Smooth muscle cell (in vitro differentiated cells): ENCODE data around the gene CD151. TPM values are rescaled to one million over a fixed set of nuclear protein-coding genes. Genes with fewer than 3 reads are reported as not detected.

Experiments used
- DNase-seq: peaks from one replicate; lab custom pipeline; 2025; ENCODE audit not compliant: unreplicated experiment; lab: John Stamatoyannopoulos, UW
- H2AFZ ChIP-seq: fragments of 200-600 bp; sonication (generic); 2 replicates; pipeline ENCODE4 v1.6.0; 2016; ENCODE audit warnings: antibody characterized with exemption, low read depth, mild to moderate bottlenecking
- H3F3A ChIP-seq: fragments of 200-600 bp; sonication (generic); 2 replicates; pipeline ENCODE4 v1.6.0; 2017; ENCODE audit warnings: antibody characterized with exemption, low read depth
- H3K27ac ChIP-seq: fragments of 200-600 bp; sonication (generic); 2 replicates; pipeline ENCODE4 v1.5.1; 2016; ENCODE audit warnings: low read depth, mild to moderate bottlenecking
- H3K27me3 ChIP-seq: fragments of 200-600 bp; sonication (generic); 2 replicates; pipeline ENCODE4 v1.6.1; 2016; ENCODE audit warnings: low read depth, mild to moderate bottlenecking
- H3K36me3 ChIP-seq: fragments of 200-600 bp; sonication (generic); 2 replicates; pipeline ENCODE4 v1.5.1; 2016; ENCODE audit warnings: low read depth
- H3K4me1 ChIP-seq: fragments of 200-600 bp; sonication (generic); 2 replicates; pipeline ENCODE4 v1.5.1; 2016; ENCODE audit warnings: low read depth
- H3K4me2 ChIP-seq: fragments of 200-600 bp; sonication (generic); 2 replicates; pipeline ENCODE4 v1.6.0; 2016; ENCODE audit warnings: mild to moderate bottlenecking
- H3K4me3 ChIP-seq: fragments of 200-600 bp; sonication (generic); 2 replicates; pipeline ENCODE4 v1.5.1; 2016; ENCODE audit warnings: mild to moderate bottlenecking
- H3K79me2 ChIP-seq: fragments of 200-600 bp; sonication (generic); 2 replicates; pipeline ENCODE4 v1.6.0; 2016; ENCODE audit warnings: low read depth, mild to moderate bottlenecking
- H3K9ac ChIP-seq: fragments of 200-600 bp; sonication (generic); 2 replicates; pipeline ENCODE4 v1.6.0; 2016; ENCODE audit warnings: low read depth
- H3K9me3 ChIP-seq: fragments of 200-600 bp; sonication (generic); replicated peaks from 2 replicates; pipeline ENCODE4 v1.5.1; 2016; ENCODE audit warnings: low read depth
- H4K20me1 ChIP-seq: fragments of 200-600 bp; sonication (generic); 2 replicates; pipeline ENCODE4 v1.6.0; 2016; ENCODE audit warnings: low read depth
- WGBS: methylation state at CpG from one replicate; pipeline ENCODE4 v1.1.7; 2016; ENCODE audit warnings: low lambda C conversion rate; 5-methylcytosine and 5-hydroxymethylcytosine counted together
- polyA plus RNA-seq: library from polyadenylated mRNA; unstranded; fragments of >200 nt; fragmentation: Nextera tagmentation; extraction: Ambion mirVana; gene quantifications from 2 replicates; pipeline ENCODE4 v1.2.1, GENCODE V29; 2016
- total RNA-seq: library from RNA; depleted of rRNA; stranded (reverse); fragments of >200 nt; gene quantifications from 2 replicates; pipeline ENCODE4 v1.2.3, GENCODE V29; 2014
- TF ChIP-seq, protein P1 (sequence below): fragments of 200-600 bp; sonication (generic); IDR thresholded peaks from 2 replicates; pipeline ENCODE4 v1.5.1; 2017; ENCODE audit warnings: borderline replicate concordance, mild to moderate bottlenecking, antibody characterized with exemption; ENCODE audit not compliant: insufficient read depth, poor library complexity, severe bottlenecking

Gene CD151
- total and polyA plus RNA-seq, 2 experiments from 2014 or later: 256 to 391 TPM

DNA sequence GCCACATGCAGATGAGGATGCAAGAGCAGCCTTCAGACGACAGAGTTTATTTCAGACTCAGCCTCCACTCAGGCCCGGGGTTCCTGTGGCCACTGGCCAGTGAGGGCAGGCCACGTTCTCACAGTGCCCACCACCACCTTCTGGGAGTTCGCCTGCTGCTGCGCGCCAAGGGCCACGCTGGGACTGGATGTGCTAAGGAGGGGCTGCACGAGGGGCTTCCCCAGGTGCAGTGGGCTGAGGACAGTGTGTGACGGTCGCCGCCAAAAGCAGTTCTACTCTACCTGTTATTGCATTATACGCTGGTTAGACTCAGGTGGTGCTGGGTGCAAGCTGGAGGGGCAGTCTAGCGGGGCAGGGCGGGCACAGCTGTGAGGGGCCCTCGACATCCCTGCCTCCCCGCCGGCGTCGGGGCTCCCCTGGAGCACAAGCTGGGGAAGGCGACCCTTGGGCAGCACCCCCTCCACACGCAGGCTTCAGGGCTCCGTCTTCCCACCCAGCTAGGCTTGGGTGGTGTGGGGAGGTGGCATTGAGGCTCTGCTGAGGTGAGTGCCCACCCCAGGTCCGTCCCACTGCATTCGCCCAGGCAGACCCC, 45.6 kb upstream of the CD151 start:
- Histone ChIP-seq H3K27ac (no peak overlapping the region), H3F3A (peaks cover 5% of the 10 kb centered on the region), H3K4me3 (no peak overlapping the region), H3K9ac (no peak overlapping the region), H3K4me1 (peaks cover 2% of the 10 kb centered on the region), H3K36me3 (no peaks in the 10 kb centered on the region), H3K9me3 (no peaks in the 10 kb centered on the region), H2AFZ (no peak overlapping the region), H3K27me3 (no peaks in the 10 kb centered on the region), H4K20me1 (peaks cover 19% of the 10 kb centered on the region), H3K4me2 (no peak overlapping the region), H3K79me2 (no peaks in the 10 kb centered on the region)
- TF ChIP-seq, protein P1, sequence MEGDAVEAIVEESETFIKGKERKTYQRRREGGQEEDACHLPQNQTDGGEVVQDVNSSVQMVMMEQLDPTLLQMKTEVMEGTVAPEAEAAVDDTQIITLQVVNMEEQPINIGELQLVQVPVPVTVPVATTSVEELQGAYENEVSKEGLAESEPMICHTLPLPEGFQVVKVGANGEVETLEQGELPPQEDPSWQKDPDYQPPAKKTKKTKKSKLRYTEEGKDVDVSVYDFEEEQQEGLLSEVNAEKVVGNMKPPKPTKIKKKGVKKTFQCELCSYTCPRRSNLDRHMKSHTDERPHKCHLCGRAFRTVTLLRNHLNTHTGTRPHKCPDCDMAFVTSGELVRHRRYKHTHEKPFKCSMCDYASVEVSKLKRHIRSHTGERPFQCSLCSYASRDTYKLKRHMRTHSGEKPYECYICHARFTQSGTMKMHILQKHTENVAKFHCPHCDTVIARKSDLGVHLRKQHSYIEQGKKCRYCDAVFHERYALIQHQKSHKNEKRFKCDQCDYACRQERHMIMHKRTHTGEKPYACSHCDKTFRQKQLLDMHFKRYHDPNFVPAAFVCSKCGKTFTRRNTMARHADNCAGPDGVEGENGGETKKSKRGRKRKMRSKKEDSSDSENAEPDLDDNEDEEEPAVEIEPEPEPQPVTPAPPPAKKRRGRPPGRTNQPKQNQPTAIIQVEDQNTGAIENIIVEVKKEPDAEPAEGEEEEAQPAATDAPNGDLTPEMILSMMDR: no peak
- 93% methylated on average over 13 of the region's 24 CpGs for WGBS
- DNase-seq: no peak

DNA sequence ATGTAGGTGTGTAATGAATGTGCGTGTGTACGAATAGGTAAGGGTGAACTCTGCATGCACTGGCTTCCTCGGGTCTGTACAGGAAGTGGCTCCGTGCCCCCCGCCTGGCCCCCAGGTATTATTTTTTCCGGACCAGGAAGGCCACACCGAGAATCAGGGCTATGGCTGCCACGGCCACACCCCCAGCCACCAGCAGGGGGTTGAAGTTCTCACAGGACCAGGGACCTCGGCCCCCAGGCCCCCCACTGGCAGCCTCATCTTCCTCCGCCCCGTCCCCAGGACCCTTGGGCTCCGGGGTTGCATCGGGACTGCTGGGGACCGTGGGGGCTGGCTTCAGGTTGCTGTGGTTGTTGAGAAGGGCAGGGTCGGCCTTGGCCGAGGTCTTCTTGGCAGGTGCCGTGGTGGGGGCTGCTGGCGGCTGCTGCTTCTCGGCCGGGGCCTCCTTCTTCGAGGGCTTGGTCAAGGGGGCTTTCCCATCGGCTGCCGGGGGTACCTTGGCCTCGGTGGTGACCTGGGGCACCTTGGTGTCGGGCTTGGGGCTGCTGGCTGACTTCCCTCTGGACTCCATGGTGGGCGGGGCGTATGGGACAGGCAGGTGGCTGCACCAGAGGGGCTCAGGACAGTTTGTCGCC, 44.6 kb upstream of the CD151 start:
- TF ChIP-seq, protein P1: no peak
- whole genome bisulfite sequencing: 89% methylated on average over 26 of the region's 28 CpGs
- DNase-seq: no peak

DNA sequence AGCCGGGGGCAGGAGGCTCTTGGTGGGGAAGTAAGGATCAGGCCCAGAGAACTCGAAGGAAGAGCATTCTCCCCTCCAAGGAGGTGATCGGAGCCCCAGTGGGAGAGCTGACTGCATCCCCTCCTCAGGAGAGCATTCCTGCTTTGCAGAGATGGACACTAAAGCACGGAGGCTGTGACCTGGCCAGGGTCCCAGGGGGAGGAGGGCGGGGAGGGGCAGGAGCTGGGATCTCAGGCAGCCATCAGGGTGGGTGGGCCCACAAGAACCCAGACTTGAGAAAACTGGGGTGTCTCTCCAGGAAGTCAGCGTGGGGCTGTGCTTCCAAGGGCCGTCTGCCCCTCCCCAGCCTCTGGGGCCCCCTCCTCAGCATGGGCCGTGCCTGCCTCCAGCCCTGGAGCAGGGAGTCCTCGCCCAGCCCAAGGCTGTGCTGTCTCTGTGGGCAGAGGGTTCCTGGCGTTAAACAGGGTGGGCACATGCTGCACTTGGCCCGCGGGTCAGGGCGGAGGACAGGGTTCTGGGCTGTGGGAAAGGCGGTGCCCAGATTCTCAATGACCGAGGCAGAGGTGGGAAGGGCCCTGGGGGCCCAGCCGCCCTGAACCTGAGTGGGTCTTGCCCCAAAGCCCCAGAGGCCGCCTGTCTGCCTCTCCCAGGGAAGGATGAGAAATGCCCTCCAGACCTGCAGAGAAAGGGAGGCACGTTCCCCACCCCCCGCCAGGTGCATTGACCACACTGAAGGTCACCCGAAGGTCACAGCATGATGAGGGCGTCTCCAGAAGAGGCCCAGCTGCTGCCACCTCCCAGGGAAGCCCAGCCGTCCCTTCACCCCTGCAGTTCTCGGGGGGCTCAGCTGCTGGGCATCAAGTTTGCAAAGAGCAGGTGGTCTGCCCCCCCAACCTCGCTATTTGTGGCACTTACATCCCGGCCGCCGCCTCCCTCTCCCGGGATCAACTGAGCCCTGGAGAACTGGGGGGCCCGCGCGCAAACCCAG, 43.5 kb upstream of the CD151 start:
- no peak overlapping the region for H3K27ac ChIP-seq
- DNase-seq: no peak
- no peaks in the 10 kb centered on the region for H3K36me3 ChIP-seq
- H3K4me3 ChIP-seq: no peak overlapping the region
- no peak overlapping the region for H3K9ac ChIP-seq
- H3K4me2 ChIP-seq: no peak overlapping the region
- no peaks in the 10 kb centered on the region for H3K9me3 ChIP-seq
- no peaks in the 10 kb centered on the region for H3K4me1 ChIP-seq
- no peaks in the 10 kb centered on the region for H3K79me2 ChIP-seq
- H2AFZ ChIP-seq: no peak overlapping the region
- H3K27me3 ChIP-seq: no peaks in the 10 kb centered on the region
- TF ChIP-seq, protein P1: no peak
- 68% methylated on average over 27 of the region's 31 CpGs for WGBS
- peaks cover 5% of the 10 kb centered on the region for H3F3A ChIP-seq
- H4K20me1 ChIP-seq: peaks cover 7% of the 10 kb centered on the region

More for the DNA sequence above, 44.6 kb upstream of the CD151 start:
- H3K36me3 ChIP-seq: no peaks in the 10 kb centered on the region
- H3F3A ChIP-seq: peaks cover 5% of the 10 kb centered on the region
- no peaks in the 10 kb centered on the region for H3K79me2 ChIP-seq
- peaks cover 10% of the 10 kb centered on the region for H4K20me1 ChIP-seq
- no peak overlapping the region for H3K27ac ChIP-seq
- no peak overlapping the region for H3K4me3 ChIP-seq
- no peaks in the 10 kb centered on the region for H3K27me3 ChIP-seq
- H3K4me2 ChIP-seq: no peak overlapping the region
- H3K4me1 ChIP-seq: peaks cover 2% of the 10 kb centered on the region
- no peaks in the 10 kb centered on the region for H3K9me3 ChIP-seq
- no peak overlapping the region for H2AFZ ChIP-seq
- H3K9ac ChIP-seq: no peak overlapping the region
